GM21360 (cell line): Measurements from ENCODE around the gene ABHD4.
"Not testable (repeated sequence)": the region's sequence is repeated elsewhere in the genome, so short reads cannot be mapped to it uniquely, and the experiment has no call there.

Experiments
- ATAC-seq: cut with Tn5 transposase; IDR thresholded peaks from one replicate; pipeline ENCODE4 v1.9.1; 2021; ENCODE audit warnings: mild to moderate bottlenecking, moderate library complexity; ENCODE audit not compliant: unreplicated experiment

The ABHD4 gene

DNA sequence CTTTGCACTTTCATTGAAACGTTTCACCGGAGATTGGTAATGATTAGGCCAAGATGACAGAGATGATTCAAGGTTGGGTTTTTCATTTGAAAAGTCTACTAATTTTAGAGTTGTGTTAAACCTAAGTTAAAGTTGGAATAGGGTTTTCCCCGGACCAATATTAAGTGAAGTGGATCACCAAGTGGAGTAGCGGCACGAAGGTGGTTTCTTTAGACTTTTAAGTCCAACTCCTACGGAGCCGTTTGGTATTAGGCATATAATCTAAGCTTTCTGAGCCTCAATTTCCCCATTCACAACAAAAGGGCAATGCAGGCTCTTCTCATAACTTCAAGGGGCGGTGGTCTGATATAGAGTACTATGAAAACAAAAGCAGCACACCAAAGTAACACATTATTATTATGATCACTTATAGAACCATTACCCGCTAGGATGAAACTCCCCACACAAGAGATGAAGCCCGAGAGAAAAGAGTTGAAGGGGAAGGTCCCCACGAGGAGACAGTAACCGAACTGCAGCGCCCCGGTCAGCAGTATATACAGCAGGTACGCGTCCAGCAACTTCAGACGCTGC is 9.5 kb upstream of the ABHD4 start:
- ATAC-seq: no peak

GRCh38 chr14:22589096-22589839 is 8.8 kb upstream of the ABHD4 start, which contains the start of gene DAD1:
Gene DAD1 (minus strand): TSS chr14:22589224. CDS start chr14:22589157, 67 bp downstream.
- peak; percentile 84 for ATAC-seq

DNA sequence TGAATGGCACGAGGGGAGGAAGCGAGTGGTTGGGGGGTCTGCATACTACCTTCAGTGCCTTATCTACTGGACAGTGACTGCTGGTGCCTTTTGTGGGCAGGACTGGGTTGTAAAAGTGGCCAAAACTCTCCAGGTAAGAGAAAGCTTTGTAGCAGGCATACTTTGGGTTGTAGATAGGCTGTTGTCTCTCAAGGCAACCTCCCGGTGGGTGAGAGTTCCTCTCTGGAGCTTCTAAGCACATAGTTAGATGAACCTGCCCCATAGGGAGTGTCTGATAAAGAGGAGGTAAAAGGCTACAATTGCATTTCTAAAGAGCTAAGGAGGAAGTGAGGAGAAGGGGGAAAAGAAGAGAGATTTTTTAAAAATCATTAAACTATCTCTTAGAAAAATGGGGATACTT is 4.9 kb upstream of the ABHD4 start:
- ATAC-seq: no peak

GRCh38 chr14:22593601-22594000 is 4.5 kb upstream of the ABHD4 start:
- no peak for ATAC-seq

DNA sequence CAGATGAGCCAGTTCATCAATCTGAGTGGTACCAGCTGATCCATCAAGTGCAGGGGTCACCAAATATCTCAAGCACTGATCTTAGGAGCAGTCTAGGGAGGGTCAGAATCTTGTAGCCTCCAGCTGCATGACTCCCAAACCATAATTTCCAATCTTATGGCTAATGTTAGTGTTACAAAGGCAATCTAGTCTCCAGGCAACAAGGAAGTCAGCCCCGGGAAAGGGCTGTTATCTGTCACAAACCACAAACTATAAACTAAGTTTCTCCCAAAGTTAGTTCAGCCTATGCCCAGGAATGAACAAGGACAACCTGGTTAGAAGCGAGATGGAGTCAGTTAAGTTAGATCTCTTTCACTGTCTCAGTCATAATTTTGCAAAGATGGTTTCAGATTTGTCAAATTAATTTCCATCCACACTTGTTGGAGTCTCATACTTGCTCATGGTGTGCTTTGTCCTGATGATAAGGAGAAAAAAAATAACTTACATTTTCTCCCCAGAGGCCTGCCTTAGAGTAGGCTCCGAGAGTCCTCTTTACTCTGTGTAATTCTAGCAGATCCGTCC is 3.9 kb upstream of the ABHD4 start:
- no peak for ATAC-seq

- no peak for ATAC-seq
These were observed 1.7 kb upstream of the ABHD4 start for GRCh38 chr14:22596354-22596879.

- ATAC-seq: no peak
These were observed 835 bp upstream of the ABHD4 start for GRCh38 chr14:22597265-22597664.

- no peak for ATAC-seq
These were observed 365 bp upstream of the ABHD4 start for GRCh38 chr14:22597771-22598098.

- ATAC-seq: no peak
These were observed 770 bp downstream of the ABHD4 start for GRCh38 chr14:22598896-22599244.

GRCh38 chr14:22599349-22599748 is 1.2 kb downstream of the ABHD4 start:
- ATAC-seq: no peak

DNA sequence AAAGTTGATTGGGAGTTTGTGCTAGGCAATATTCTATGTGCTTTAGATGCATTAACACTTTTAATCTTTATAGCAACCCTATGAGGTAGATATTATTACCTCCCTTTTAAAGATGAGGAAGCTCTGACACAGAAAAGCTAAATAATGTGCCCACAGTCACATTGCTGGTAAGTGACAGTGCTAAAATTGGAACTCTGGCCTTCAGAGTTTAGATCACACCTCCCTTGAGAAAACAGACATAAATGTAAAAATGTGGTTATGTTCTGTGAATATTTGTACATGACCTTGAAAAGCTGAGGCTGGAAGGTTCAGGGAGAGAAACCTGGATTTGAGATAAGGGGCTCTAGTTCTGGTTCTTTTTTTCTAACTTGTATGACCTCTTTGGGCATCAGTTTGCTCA is 1.9 kb downstream of the ABHD4 start:
- no peak for ATAC-seq

GRCh38 chr14:22601456-22601855 is 3.4 kb downstream of the ABHD4 start:
- no peak for ATAC-seq

GRCh38 chr14:22601996-22602395 is 3.9 kb downstream of the ABHD4 start:
- no peak for ATAC-seq

- no peak for ATAC-seq
These were observed 4.8 kb downstream of the ABHD4 start for GRCh38 chr14:22602862-22603261.

DNA sequence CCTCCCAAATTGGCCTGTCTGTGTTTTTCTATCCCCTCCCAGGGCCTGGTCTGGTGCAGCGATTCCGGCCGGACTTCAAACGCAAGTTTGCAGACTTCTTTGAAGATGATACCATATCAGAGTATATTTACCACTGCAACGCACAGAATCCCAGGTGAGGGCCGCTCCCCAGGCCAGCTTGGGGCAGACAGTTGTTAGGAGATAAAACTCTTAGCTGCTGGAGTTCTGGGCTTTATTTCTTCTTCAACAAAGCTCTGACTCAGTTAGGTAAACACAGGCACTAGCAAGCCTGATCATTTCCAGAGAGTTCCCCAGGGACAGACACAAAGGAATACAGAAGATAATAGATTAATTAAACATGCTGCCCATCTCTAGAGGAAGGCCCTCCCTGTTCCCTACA is 8.3 kb downstream of the ABHD4 start:
- no peak for ATAC-seq

DNA sequence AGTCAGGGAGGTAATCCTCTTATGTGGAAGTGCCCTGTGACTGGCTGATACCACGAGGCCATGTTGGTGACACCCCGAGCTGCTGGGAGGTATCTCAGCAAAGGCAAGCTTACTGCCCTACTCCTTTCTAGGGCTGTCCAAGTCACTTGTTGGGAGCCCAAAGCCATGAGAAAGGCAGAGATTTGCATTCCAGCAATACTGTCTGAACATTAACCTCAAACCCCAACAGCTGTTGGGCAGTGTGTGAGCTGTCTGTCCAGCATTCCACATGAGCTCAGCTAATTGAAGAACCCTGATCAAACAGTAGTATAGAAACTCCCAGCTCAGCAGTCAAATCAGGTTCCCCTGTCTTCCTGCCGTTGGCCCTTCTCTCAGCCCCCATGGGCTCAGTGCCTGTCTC is 9.2 kb downstream of the ABHD4 start:
- no peak for ATAC-seq

DNA sequence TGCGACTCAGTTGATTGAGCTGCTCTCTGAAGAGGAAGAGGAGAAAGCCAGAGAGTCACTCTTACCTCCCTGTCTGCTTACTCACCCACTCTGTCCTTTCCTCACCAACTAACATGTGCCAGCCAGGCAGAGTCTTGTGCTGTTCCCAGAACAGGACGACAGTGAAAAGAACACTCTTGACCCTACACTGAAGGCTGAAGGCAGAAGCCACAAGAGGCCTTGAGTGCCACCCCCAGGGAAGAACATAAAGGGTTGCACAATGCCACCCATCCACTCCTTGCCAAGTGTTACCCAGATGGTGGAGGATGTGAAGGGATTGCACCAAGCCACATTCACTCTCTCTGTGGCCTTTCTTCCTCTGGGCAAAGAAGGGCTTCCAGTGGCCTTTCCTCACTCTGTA is 12.8 kb downstream of the ABHD4 start:
- no peak for ATAC-seq

- no peak for ATAC-seq
These were observed 15.1 kb downstream of the ABHD4 start for GRCh38 chr14:22613106-22613695.

- no peak for ATAC-seq
These were observed 15.7 kb downstream of the ABHD4 start for GRCh38 chr14:22613736-22614239.

DNA sequence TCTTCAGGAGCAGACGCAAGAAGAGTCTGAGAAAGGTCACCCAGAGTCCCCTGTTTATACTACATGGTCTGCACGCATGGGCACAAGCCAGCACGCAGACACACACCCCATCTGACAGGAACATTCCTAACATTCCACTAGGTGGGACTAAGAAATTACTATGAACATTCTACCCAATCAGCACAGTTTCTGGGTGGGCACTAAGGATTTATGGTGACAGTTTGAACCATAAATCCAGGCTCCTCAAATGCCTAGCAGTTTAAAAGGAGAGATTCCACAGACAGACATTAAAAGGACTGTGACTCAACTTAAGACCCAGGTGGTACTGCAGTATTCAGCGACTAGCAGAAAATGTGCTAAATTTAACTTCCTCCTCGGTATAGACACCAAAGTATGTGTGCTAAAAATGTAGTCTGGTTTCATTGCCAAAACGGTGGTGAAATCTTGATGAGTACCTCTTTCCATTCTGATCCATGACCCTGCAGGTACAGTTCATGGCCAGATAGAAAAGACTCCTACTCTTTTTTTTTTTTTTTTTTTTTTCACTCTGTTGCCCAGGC is 16.2 kb downstream of the ABHD4 start:
- ATAC-seq: no peak

GRCh38 chr14:22615765-22616164 is 17.7 kb downstream of the ABHD4 start:
- ATAC-seq: not testable (repeated sequence)
